IgD-negative memory B cell (primary cell): ENCODE data around the gene ASAP2. TPM values are rescaled to one million over a fixed set of nuclear protein-coding genes. Genes with fewer than 3 reads are reported as not detected.
A peak's percentile ranks its signal among the peaks of the same experiment; 100 is the strongest.

Source experiments
- H3K27ac Mint-ChIP-seq, 3 donors: one replicate each; pipeline ENCODE4 v1.8.0; 2020 to 2022; ENCODE audit warnings: mild to moderate bottlenecking in 3 of 3, mixed read lengths in 3 of 3, moderate library complexity in 1 of 3
- H3K27me3 Mint-ChIP-seq: one replicate; pipeline ENCODE4 v1.8.0; 2021; ENCODE audit warnings: mixed read lengths
- H3K36me3 Mint-ChIP-seq: one replicate; pipeline ENCODE4 v1.8.0; 2020; ENCODE audit warnings: mild to moderate bottlenecking, mixed read lengths
- H3K4me1 Mint-ChIP-seq, 3 donors: one replicate each; pipeline ENCODE4 v1.8.0; 2020 to 2022; ENCODE audit warnings: mixed read lengths in 3 of 3, mild to moderate bottlenecking in 1 of 3
- H3K4me3 Mint-ChIP-seq, 4 donors: one replicate each; pipeline ENCODE4 v1.8.0; 2020 to 2022; ENCODE audit warnings: mild to moderate bottlenecking in 4 of 4, mixed read lengths in 4 of 4, moderate library complexity in 3 of 4
- H3K9me3 Mint-ChIP-seq, 3 donors: one replicate each; pipeline ENCODE4 v1.8.0; 2020 to 2021; ENCODE audit warnings: mixed read lengths in 3 of 3, mild to moderate bottlenecking in 1 of 3
- polyA plus RNA-seq: library from polyadenylated mRNA; unstranded; fragments of 300-500 nt; fragmentation: Illumina TruSeq; gene quantifications from one replicate; pipeline ENCODE4 v1.2.3, GENCODE V29; 2021

Gene ASAP2
- polyA plus RNA-seq, 1 donor from 2014 or later = not detected

DNA sequence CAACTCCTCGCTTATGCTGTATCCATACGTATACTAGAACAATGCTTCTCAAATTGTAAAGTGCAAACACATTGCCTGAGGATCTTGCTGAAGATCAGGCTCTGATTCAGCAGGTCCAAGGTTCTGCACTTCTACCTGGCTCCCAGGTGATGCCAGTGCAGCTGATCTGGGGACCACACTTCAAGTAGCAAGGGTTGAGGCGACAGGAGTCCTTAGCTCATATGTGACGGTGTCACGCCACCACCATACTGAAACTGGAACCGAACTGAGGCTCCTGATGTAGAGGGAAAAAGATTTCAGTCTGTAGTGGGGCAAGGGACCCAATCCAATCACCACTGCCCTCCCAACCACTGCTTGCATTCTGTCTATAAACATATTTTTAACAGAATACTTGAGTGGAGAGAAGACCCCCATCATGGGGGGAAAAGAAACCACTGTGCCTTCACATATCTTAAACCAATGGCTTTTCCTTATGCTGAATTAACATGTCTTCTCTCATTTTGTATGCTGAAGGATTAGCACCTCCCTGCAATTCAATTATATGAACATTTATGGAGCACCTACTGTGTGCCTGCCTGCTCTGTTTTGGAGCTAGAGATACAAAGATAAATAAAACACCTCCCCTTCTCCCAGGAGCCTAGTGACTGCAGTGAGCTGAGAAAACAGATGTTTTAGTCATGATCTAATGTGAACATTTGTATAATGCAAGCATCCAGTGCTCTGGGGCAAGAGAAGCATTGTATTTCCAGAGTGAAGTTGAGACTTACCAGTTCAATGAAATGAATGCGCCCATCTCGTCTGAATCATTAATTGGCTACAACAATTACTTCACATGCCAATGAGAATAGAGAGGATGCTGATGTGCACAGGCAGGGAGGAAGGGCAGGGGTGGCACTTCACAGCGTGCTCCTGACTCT, 6.6 kb upstream of the ASAP2 start:
- Mint-ChIP-seq H3K4me3 (no peak overlapping the region), H3K4me1 (no peaks in the 10 kb centered on the region), H3K27me3 (peaks cover 25% of the 10 kb centered on the region), H3K9me3 (peaks cover 0 to 3% (median 0%) of the 10 kb centered on the region in 3 donors), H3K36me3 (no peaks in the 10 kb centered on the region), H3K27ac (no peak overlapping the region)

DNA sequence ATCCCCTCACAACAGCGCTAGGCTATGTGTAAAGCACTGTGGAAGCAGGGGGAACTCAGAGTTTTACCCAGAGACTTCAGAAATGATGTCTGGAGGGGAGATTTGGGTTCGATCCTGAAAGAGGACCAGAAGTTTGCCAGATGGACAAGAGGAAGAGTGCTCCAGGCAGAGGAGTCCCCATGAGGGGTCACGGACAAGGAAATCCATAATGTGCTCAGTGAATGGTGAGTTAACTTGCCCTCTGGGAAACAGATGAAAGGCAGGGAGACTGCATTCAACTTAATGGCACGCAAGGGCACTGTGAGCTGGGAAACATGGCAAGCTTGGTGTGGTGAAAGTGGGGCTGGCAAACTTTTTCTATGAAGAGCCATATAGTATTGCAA, 6.0 kb upstream of the ASAP2 start:
- no peaks in the 10 kb centered on the region for H3K36me3 Mint-ChIP-seq
- peak overlapping the region in 1 of 4 donors; percentile 22 for H3K4me3 Mint-ChIP-seq
- H3K27me3 Mint-ChIP-seq = peaks cover 31% of the 10 kb centered on the region
- no peak overlapping the region for H3K27ac Mint-ChIP-seq
- H3K9me3 Mint-ChIP-seq = peaks cover 0 to 3% (median 0%) of the 10 kb centered on the region in 3 donors
- no peaks in the 10 kb centered on the region for H3K4me1 Mint-ChIP-seq

DNA sequence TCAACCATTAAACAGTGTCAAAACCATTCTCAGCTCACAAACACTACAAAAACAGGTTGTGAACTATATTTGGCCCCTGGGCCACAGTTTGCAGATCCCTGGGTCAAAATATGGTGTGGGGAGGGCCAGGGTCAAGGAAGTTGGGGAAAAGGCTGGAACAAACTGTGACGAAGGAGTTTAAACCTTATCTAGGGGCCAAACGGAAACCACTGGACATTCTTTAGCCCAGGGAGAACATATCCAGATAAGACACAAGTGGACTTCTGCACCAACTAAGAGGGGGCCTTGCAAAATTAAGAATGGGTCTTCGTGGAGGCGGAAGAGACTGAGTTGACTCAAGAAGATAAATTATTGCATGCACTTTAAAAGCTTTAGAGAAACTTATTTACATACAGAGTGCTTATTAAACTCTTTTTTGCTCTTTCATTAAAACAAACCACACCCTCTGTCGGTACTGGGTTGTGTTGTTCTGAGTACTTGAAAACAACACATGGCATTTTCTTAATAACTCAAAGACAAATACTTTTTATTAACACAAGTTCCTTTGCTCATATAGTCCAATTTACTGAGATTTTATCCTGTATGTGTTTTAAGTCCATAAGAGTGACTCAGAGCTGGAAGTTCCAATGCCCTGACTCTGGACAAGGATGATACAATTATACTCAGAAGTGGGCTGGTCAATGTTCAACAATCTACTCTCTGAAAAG, 5.3 kb upstream of the ASAP2 start:
- H3K36me3 Mint-ChIP-seq = no peaks in the 10 kb centered on the region
- H3K4me3 Mint-ChIP-seq = no peak overlapping the region
- H3K9me3 Mint-ChIP-seq = peaks cover 0 to 3% (median 0%) of the 10 kb centered on the region in 3 donors
- H3K27me3 Mint-ChIP-seq = peaks cover 34% of the 10 kb centered on the region
- peaks cover 0 to 3% (median 2%) of the 10 kb centered on the region in 3 donors for H3K4me1 Mint-ChIP-seq
- H3K27ac Mint-ChIP-seq = no peak overlapping the region

DNA sequence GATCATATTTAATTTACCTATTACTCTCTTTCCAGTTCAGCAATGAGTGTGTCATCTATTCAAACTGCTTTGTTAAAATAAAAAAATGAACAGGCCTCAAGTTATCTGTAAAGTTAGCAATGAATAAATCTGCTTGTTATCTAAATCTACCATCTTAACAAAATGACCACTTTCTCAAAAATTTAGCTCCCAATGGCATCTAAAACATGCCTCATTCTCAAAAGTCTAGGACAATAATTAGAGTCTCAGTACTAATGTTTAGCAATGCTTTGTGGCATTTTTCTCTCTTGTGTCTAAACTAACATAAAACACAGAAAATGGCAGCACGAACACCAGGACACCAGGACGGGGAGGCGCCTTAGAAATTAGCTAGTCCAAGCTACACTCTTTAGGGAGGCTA, 3.6 kb upstream of the ASAP2 start:
- Mint-ChIP-seq H3K27me3 (peaks cover 30% of the 10 kb centered on the region), H3K27ac (no peak overlapping the region), H3K4me1 (peaks cover 0 to 4% (median 3%) of the 10 kb centered on the region in 3 donors), H3K36me3 (no peaks in the 10 kb centered on the region), H3K4me3 (no peak overlapping the region), H3K9me3 (peaks cover 0 to 6% (median 0%) of the 10 kb centered on the region in 3 donors)

DNA sequence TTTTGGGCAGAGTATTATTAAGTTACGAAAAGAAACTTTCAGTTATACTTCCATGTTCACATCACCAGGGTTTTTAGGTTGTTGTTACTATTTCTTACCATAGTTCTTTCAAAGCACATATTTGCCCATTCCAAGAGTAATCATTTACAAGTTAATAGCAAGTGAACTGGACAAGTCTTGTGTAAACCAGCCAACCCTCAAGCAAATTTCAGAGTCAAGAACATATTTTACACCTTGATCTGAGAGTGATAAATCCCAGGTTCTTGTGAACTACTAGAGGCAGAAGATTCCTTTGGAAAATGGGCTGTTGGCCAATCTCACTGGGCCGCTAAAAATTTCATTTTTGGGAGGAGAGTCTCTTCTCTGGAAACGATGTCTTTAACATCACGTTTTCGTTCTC, 2.7 kb upstream of the ASAP2 start:
- Mint-ChIP-seq H3K27me3 (peaks cover 34% of the 10 kb centered on the region), H3K4me3 (no peak overlapping the region), H3K9me3 (peaks cover 0 to 7% (median 0%) of the 10 kb centered on the region in 3 donors), H3K4me1 (peaks cover 0 to 4% (median 3%) of the 10 kb centered on the region in 3 donors), H3K27ac (no peak overlapping the region), H3K36me3 (no peaks in the 10 kb centered on the region)

DNA sequence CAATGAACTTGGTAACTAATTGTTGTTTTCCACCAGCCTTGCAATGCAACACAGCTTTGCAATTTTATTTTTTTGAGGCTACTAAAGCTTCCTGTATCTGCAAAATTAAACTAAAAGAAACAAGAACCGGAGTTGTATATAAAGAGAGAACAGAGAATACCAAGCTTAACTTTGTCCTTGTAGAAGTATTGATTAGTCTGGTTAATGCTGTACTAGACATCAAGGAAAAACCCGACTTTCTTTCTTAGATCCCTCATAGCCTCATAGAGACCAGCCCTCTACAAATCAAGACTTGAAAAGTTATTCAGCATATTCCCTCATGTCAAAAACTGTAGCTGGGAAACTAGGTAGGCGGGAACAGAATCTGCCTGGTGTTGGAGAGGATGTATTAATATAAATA, 1.7 kb upstream of the ASAP2 start:
- Mint-ChIP-seq H3K4me3 (peak overlapping the region in 1 of 4 donors; percentile 53), H3K4me1 (peaks cover 0 to 4% (median 3%) of the 10 kb centered on the region in 3 donors), H3K36me3 (no peaks in the 10 kb centered on the region), H3K27me3 (peaks cover 31% of the 10 kb centered on the region), H3K27ac (no peak overlapping the region), H3K9me3 (peaks cover 0 to 5% (median 0%) of the 10 kb centered on the region in 3 donors)

DNA sequence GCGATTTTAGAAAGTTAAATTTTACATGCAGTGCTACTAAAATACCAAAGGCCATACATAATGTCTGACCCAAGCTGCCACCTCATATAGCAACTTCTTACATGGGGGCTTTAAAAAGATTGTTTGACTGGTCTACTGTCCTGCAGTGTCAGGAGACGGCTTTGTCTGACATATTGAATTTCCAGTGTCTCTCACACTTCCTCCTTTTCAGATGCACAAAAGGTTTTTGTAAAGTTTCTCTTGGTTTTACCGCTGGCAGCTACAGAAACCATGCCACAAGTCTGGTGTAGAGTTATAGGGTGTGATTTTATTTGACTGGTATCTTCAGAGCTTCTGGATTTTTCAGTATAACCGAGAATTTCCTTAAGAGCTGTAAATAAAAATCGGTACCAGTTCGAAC, 1.1 kb upstream of the ASAP2 start:
- H3K4me1 Mint-ChIP-seq = peaks cover 0 to 5% (median 4%) of the 10 kb centered on the region in 3 donors
- H3K27ac Mint-ChIP-seq = no peak overlapping the region
- H3K36me3 Mint-ChIP-seq = no peaks in the 10 kb centered on the region
- H3K9me3 Mint-ChIP-seq = peaks cover 0 to 5% (median 0%) of the 10 kb centered on the region in 3 donors
- peaks cover 34% of the 10 kb centered on the region for H3K27me3 Mint-ChIP-seq
- peak overlapping the region; percentile 53 to 75 (median 64) for H3K4me3 Mint-ChIP-seq

DNA sequence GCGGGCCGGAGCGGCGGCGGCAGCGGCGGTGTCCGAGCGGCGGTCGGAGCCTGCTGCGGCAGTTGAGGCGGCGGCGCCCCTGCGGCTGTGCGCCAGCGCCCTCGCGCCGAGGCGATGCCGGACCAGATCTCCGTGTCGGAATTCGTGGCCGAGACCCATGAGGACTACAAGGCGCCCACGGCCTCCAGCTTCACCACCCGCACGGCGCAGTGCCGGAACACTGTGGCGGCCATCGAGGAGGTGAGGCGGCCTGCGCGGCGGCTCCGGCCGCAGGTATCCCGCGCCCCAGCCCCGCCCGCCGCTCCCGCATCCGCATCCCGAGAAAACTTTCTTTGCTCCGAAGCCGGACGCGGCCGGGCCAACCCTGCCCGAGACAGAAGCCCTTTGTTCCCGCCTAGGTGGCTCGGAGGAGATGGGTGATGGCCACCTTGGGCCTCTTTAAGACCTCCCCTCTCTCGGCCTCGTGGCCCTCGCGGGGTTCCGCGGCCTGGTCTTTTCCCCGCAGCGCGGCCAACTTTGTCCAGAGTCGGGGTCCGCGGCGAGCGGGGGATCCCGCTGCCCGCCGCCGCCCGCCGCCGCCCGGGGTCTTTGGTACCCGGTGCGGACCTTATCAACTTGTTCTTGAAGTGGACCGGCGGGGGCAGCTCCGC, 504 bp downstream of the ASAP2 start:
- Mint-ChIP-seq H3K36me3 (no peaks in the 10 kb centered on the region), H3K4me1 (peaks cover 0 to 5% (median 4%) of the 10 kb centered on the region in 3 donors), H3K27me3 (peaks cover 30% of the 10 kb centered on the region), H3K4me3 (peak overlapping the region in 3 of 4 donors; percentile 12 to 75 (median 43)), H3K27ac (no peak overlapping the region), H3K9me3 (peaks cover 0 to 5% (median 0%) of the 10 kb centered on the region in 3 donors)

DNA sequence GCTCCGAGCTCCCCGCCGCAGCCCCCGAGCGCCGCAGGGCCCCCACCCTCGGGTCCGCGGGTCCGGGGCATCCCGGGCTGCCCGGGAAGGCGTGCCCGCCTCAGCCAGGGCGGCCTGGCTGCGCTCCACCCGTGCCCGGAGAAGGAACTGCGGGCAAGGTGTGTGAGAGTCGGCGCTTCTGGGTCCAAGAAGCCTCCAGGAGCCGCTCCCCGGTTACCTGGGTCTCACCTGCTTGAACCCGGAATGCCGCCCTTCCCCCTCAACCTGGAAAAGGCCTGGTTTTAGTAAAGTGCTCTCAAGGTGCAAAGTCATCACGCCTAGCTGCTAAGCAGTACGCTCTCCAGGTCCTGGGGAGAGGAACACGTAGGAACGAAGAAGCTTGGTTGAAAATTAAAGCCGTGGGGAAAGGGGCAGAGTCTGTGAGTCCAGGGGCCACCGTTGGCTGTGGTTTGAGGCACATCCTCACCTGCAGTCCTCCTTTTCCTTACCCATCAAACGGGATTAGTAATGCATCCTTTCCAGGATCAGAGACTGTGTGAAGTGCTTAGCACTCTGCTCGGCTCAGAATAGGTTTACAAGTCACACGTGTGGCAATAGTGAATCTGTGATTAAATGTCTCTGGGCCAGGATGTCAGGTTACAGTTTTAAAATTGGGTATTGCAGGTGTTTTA, 1.2 kb downstream of the ASAP2 start:
- Mint-ChIP-seq H3K36me3 (no peaks in the 10 kb centered on the region), H3K9me3 (peaks cover 0 to 3% (median 0%) of the 10 kb centered on the region in 3 donors), H3K27ac (no peak overlapping the region), H3K4me1 (peaks cover 0 to 5% (median 4%) of the 10 kb centered on the region in 3 donors), H3K27me3 (peaks cover 30% of the 10 kb centered on the region), H3K4me3 (peak overlapping the region; percentile 41 to 77 (median 58))

DNA sequence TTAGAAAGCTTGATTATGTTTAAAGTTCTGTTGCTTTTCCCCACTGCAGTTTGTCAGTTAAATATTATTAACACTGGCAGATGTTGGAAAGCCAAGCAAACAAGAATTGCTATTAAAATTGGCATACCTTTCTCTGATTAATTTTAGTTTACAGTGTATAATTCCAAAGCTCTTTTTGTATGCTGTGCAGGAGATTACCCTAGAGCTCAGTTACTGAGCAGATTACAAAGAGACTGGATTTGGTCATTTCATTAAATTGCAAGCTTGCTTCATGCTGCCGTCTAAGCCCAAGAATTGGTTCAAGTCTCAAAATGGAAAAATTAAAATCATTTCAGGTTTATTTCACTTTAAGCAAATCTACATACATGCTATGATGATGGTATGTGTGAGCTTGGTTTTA, 2.3 kb downstream of the ASAP2 start:
- Mint-ChIP-seq H3K27ac (no peak overlapping the region), H3K4me1 (peaks cover 0 to 5% (median 4%) of the 10 kb centered on the region in 3 donors), H3K27me3 (peaks cover 32% of the 10 kb centered on the region), H3K36me3 (no peaks in the 10 kb centered on the region), H3K4me3 (peak overlapping the region in 2 of 4 donors; percentile 27 to 49), H3K9me3 (peaks cover 0 to 3% (median 0%) of the 10 kb centered on the region in 3 donors)

DNA sequence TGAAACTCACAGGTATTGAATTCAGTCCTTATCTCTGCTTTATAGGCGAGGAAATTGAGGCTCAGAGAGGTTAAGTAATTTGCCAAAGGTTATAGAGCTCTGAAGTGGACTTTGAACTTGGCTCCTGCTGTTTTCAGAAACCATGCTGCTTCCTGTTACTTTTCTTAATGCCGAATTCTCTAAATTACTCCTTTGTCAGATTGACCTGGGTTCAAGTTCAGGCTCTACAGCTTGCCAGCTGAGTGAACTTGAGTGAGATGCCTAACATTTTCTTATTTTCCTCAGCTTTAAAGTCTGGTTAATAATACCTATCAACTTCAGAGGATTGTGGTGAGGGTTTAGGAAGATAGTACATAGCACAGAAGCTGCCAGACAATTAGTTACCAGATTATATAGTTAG, 3.4 kb downstream of the ASAP2 start:
- Mint-ChIP-seq H3K9me3 (peaks cover 0 to 3% (median 0%) of the 10 kb centered on the region in 3 donors), H3K27me3 (peaks cover 32% of the 10 kb centered on the region), H3K36me3 (no peaks in the 10 kb centered on the region), H3K4me3 (no peak overlapping the region), H3K27ac (no peak overlapping the region), H3K4me1 (peaks cover 0 to 5% (median 4%) of the 10 kb centered on the region in 3 donors)

DNA sequence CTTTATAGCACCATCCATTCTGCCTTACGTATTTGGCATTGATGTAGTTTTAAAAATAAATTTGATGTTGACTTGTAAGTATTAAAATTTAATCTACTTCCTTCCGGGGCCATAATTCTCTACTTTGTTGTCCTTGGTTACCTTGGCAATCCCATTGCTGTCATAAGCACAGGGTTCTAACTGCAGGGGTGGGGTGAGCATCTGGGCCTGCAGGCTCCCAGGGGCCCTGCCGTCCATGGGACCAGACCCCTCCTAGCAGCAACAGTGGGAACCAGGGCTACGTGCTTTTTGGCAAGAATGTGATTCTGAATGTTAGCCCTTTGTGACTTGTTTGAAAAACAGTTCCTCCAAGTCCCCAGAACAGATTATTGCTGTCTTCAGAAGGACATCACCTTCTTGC, 4.9 kb downstream of the ASAP2 start:
- H3K36me3 Mint-ChIP-seq = no peaks in the 10 kb centered on the region
- H3K27me3 Mint-ChIP-seq = peaks cover 24% of the 10 kb centered on the region
- peaks cover 0 to 3% (median 2%) of the 10 kb centered on the region in 3 donors for H3K4me1 Mint-ChIP-seq
- H3K27ac Mint-ChIP-seq = no peak overlapping the region
- H3K9me3 Mint-ChIP-seq = peaks cover 0 to 3% (median 0%) of the 10 kb centered on the region in 3 donors
- no peak overlapping the region for H3K4me3 Mint-ChIP-seq

DNA sequence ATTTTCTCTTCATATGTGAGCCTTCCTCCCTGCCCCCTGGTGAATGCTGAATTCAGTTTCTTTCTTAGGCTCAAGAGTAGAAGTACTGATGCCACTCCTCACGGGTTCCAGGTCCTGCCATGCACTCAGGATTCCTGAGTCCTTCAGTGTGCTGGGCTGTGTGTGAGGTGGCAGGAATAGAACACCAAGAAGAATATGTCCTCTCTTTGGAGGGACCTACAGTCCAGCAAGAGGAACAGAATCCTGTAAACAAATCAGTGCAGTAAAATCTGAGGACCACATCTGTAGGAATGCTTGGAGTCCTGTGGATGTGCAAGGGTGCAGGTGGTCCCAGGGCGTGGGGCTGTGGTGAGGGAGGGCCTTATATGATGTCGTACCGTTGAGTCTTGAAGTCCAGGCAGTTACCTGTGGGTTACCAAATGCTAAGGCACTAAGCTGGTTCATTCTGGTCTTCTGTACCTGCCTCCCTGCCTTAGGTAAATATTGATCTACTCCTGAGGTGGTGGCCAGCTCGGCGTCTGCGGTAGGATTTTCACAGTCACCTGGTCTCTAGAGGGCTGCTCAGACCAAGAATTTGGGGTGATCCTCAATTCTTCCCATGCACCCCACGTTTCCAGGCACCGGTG, 5.5 kb downstream of the ASAP2 start:
- H3K27me3 Mint-ChIP-seq = peaks cover 25% of the 10 kb centered on the region
- no peaks in the 10 kb centered on the region for H3K36me3 Mint-ChIP-seq
- H3K9me3 Mint-ChIP-seq = peaks cover 0 to 3% (median 0%) of the 10 kb centered on the region in 3 donors

More for the DNA sequence above, 5.5 kb downstream of the ASAP2 start:
- Mint-ChIP-seq H3K27ac (no peak overlapping the region), H3K4me1 (peaks cover 0 to 3% (median 2%) of the 10 kb centered on the region in 3 donors), H3K4me3 (no peak overlapping the region)
